Ascending aorta (tissue), 2 donors: ENCODE measurements around the gene RNF208. TPM values are rescaled to one million over a fixed set of nuclear protein-coding genes. Genes with fewer than 3 reads are reported as not detected.

ENCODE experiments used
- DNase-seq, 2 donors: peaks; one replicate each; pipeline ENCODE4 v3.0.0-alpha.2; 2019; ENCODE audit warnings: low spot score in 2 of 2
- H3K27ac ChIP-seq, 2 donors: fragments of 200-600 bp; sonication (generic); one replicate each; pipeline ENCODE4 v1.5.1; 2016 to 2017; ENCODE audit warnings: mild to moderate bottlenecking in 1 of 2
- H3K27me3 ChIP-seq: fragments of 200-600 bp; sonication (generic); one replicate; pipeline ENCODE4 v1.5.1; 2017
- H3K36me3 ChIP-seq, 2 donors: fragments of 200-600 bp; sonication (generic); one replicate each; pipeline ENCODE4 v1.5.1; 2016
- H3K4me1 ChIP-seq, 2 donors: fragments of 200-600 bp; sonication (generic); one replicate each; pipeline ENCODE4 v1.5.1; 2016 to 2017; ENCODE audit warnings: mild to moderate bottlenecking in 1 of 2
- H3K4me3 ChIP-seq, 2 donors: fragments of 200-600 bp; sonication (generic); one replicate each; pipeline ENCODE4 v1.5.1; 2016 to 2017; ENCODE audit warnings: mild to moderate bottlenecking in 1 of 2
- H3K9me3 ChIP-seq, 2 donors: fragments of 200-600 bp; sonication (generic); one replicate each; pipeline ENCODE4 v1.5.1; 2016
- CTCF ChIP-seq, 3 experiments: fragments of 200-600 bp in 2 of 3; fragments of 450-650 bp in 1 of 3; sonication (generic) in 2 of 3; IDR thresholded peaks; one replicate each; pipeline ENCODE4 v1.5.1; 2016 to 2019; ENCODE audit warnings: antibody characterized with exemption in 3 of 3, mild to moderate bottlenecking in 1 of 3, moderate library complexity in 1 of 3
- intact Hi-C: fragments of 100-400 bp; cut with DNase I; formaldehyde crosslinking; loops from one replicate; pipeline ENCODE4 v1.15.1; 2023
- total RNA-seq: library from RNA; depleted of rRNA; stranded (reverse); fragments of >200 nt; gene quantifications from one replicate; pipeline ENCODE4 v1.1.0, GENCODE V29; 2016

Gene RNF208
- total RNA-seq, 1 donor from 2014 or later, result 6.7 TPM

GRCh38 chr9:137227853-137228505 lies 5.9 kb upstream of the RNF208 start:
- H3K36me3 ChIP-seq, result no peaks in the 10 kb centered on the region
- no peak overlapping the region for H3K27ac ChIP-seq
- TF ChIP-seq CTCF (IDR thresholded peaks at IDR 0.05), result no peak
- intact Hi-C loops, result loop anchor here (2.0 to 10.0 kb wide), 2 partner anchors 109 to 433 kb away; partner anchors contain the start of genes CCDC183 and TMEM141
- no peak for DNase-seq
- no peak overlapping the region for H3K4me3 ChIP-seq
- H3K27me3 ChIP-seq, result no peaks in the 10 kb centered on the region
- no peaks in the 10 kb centered on the region for H3K9me3 ChIP-seq
- peaks cover 0 to 5% of the 10 kb centered on the region in 2 donors for H3K4me1 ChIP-seq

- H3K27ac ChIP-seq, result no peak within 1 kb of the TSS
- peak; percentile 72 to 85 (median 84) for TF ChIP-seq CTCF (IDR thresholded peaks at IDR 0.05)
- H3K36me3 ChIP-seq, result no peaks in the 10 kb centered on the region
- H3K27me3 ChIP-seq, result no peaks in the 10 kb centered on the region
- H3K4me3 ChIP-seq, result no peak within 1 kb of the TSS
- no peaks in the 10 kb centered on the region for H3K9me3 ChIP-seq
- H3K4me1 ChIP-seq, result peaks cover 0 to 12% of the 10 kb centered on the region in 2 donors
- DNase-seq, result no peak
- intact Hi-C loops, result loop anchor here (2.0 to 10.0 kb wide), 2 partner anchors 108 to 432 kb away; partner anchors contain the start of genes CCDC183 and TMEM141
Measured at GRCh38 chr9:137227054-137227852, 5.2 kb upstream of the RNF208 start, which contains the start of gene RNF224. RNF224 (plus strand) TSS chr9:137227502; CDS start chr9:137228336, 834 bp downstream.

- DNase-seq, result no peak
- Histone ChIP-seq H3K4me3 (no peak overlapping the region), H3K27me3 (no peaks in the 10 kb centered on the region), H3K27ac (no peak overlapping the region), H3K9me3 (no peaks in the 10 kb centered on the region), H3K36me3 (no peaks in the 10 kb centered on the region), H3K4me1 (peaks cover 3 to 15% of the 10 kb centered on the region in 2 donors)
- intact Hi-C loops, result loop anchor here (2.0 to 10.0 kb wide), 2 partner anchors 108 to 432 kb away; partner anchors contain the start of genes CCDC183 and TMEM141
- no peak for TF ChIP-seq CTCF (IDR thresholded peaks at IDR 0.05)
Measured at GRCh38 chr9:137226338-137227053, 4.5 kb upstream of the RNF208 start.

GRCh38 chr9:137225699-137226331 lies 3.8 kb upstream of the RNF208 start:
- H3K27ac ChIP-seq, result no peak overlapping the region
- peaks cover 5 to 19% of the 10 kb centered on the region in 2 donors for H3K4me1 ChIP-seq
- H3K4me3 ChIP-seq, result no peak overlapping the region
- no peak for TF ChIP-seq CTCF (IDR thresholded peaks at IDR 0.05)
- H3K9me3 ChIP-seq, result no peaks in the 10 kb centered on the region
- DNase-seq, result no peak
- H3K27me3 ChIP-seq, result no peaks in the 10 kb centered on the region
- H3K36me3 ChIP-seq, result no peaks in the 10 kb centered on the region
- intact Hi-C loops, result loop anchor here (2.0 to 10.0 kb wide), 2 partner anchors 107 to 431 kb away; partner anchors contain the start of genes CCDC183 and TMEM141
